ENCODE measurements around the gene ETV6. TPM values are rescaled to one million over a fixed set of nuclear protein-coding genes. Genes with fewer than 3 reads are reported as not detected.

Gene ETV6
- total and polyA plus RNA-seq, 2 of the 8 experiments (the other 6 are each of a cell fraction or from before 2014, with no cell fraction given) = 5.5 to 23.9 TPM

- H3K23ac ChIP-seq (ENCODE audit: insufficient read length) = no peak overlapping the region
- H2BK12ac ChIP-seq (ENCODE audit: low read depth, low read length) = no peak overlapping the region
- H4K91ac ChIP-seq (replicated peaks; ENCODE audit: insufficient read length, low read length) = no peak overlapping the region
- H3K23me2 ChIP-seq (ENCODE audit: low read depth, low read length) = peaks cover 2% of the 10 kb centered on the region; the same call in 1 of the 2 replicates
- no peak overlapping the region for H4K5ac ChIP-seq (ENCODE audit: insufficient read length, low read depth, low read length)
- no peaks in the 10 kb centered on the region for H3K27me3 ChIP-seq (replicated peaks in 1 of 4; ENCODE audit: control insufficient read depth in 3 of 4, extremely low read depth in 1 of 4, insufficient read depth in 3 of 4, low read length in 3 of 4)
- H3K79me1 ChIP-seq (ENCODE audit: low read depth, low read length) = no peaks in the 10 kb centered on the region
- no peak overlapping the region for H2BK120ac ChIP-seq (replicated peaks; ENCODE audit: low read depth, low read length)
- no peak overlapping the region for H2AFZ ChIP-seq (ENCODE audit: low read length)
- no peaks in the 10 kb centered on the region for H3K79me2 ChIP-seq (ENCODE audit: control insufficient read depth in 1 of 2, insufficient read depth in 2 of 2, low read length in 2 of 2)
- no peak overlapping the region for H3K27ac ChIP-seq (ENCODE audit: low read depth, low read length)
- no peak overlapping the region for H3K4me2 ChIP-seq (ENCODE audit: insufficient read depth in 1 of 2, low read depth in 2 of 2, low read length in 2 of 2)
- FAIRE-seq = no peak
- H3K4me3 ChIP-seq (ENCODE audit: extremely low read depth in 1 of 4, insufficient read depth in 2 of 4, low read depth in 3 of 4, low read length in 4 of 4) = no peak overlapping the region
- no peak overlapping the region for H2AK5ac ChIP-seq (ENCODE audit: low read depth, low read length)
- TF ChIP-seq HDAC6 (IDR thresholded peaks at IDR 0.05; ENCODE audit: low read depth, low read length) (no peak), CBX8 (IDR thresholded peaks at IDR 0.05; ENCODE audit: borderline replicate concordance, low read depth, low read length) (no peak), ASH2L (IDR thresholded peaks at IDR 0.05; ENCODE audit: low read length) (no peak), SP4 (IDR thresholded peaks at IDR 0.05; ENCODE audit: low read length) (no peak), KDM5A (IDR thresholded peaks at IDR 0.05; ENCODE audit: low read length) (no peak), CHD2 (IDR thresholded peaks at IDR 0.05; ENCODE audit: low read length) (no peak)
- H3K14ac ChIP-seq (ENCODE audit: insufficient read length) = no peak overlapping the region
- H2BK15ac ChIP-seq (ENCODE audit: low read length) = no peak overlapping the region
- ChIA-PET POLR2A (ENCODE audit: partially characterized antibody) (no interaction called here), CTCF (ENCODE audit: partially characterized antibody) (interaction anchor here (1.1 kb wide), 1 partner anchor 205 kb away, joined by 3 read pairs; no protein-coding TSS in a partner anchor)
- no peak overlapping the region for H2BK5ac ChIP-seq (ENCODE audit: low read depth, low read length)
- H3K18ac ChIP-seq (ENCODE audit: extremely low read depth, low read length) = no peak overlapping the region
- H3K4ac ChIP-seq (replicated peaks; ENCODE audit: insufficient read length, low read depth, low read length) = no peak overlapping the region
- H3K4me1 ChIP-seq (replicated peaks in 1 of 4; ENCODE audit: control insufficient read depth in 3 of 4, insufficient read depth in 4 of 4, low read length in 3 of 4) = peaks cover 2 to 13% (median 9%) of the 10 kb centered on the region in 4 experiments; a peak in 6 of 7 replicates
- no peak for DNase-seq (ENCODE audit: low read depth in 1 of 2, low spot score in 2 of 2)
- H3K36me3 ChIP-seq (ENCODE audit: control insufficient read depth in 2 of 4, insufficient read depth in 4 of 4, low read length in 3 of 4) = no peaks in the 10 kb centered on the region
- 91% methylated on average over 4 of the region's 4 CpGs; no CpG with 5 or more reads in 1 of the 2 experiments for WGBS, 2 experiments (ENCODE audit: extremely low coverage in 1 of 2, insufficient coverage in 1 of 2, insufficient read length in 1 of 2, insufficient replicate concordance in 2 of 2, low coverage in 1 of 2, low lambda C conversion rate in 2 of 2, missing lambda C conversion rate in 1 of 2)
- no peaks in the 10 kb centered on the region for H4K20me1 ChIP-seq (replicated peaks in 1 of 2; ENCODE audit: control insufficient read depth in 1 of 2, insufficient read depth in 2 of 2, low read length in 2 of 2)
- no peak overlapping the region for H2BK20ac ChIP-seq (ENCODE audit: low read length)
- H3K56ac ChIP-seq (replicated peaks; ENCODE audit: insufficient read length, low read depth, low read length) = no peak overlapping the region
- H3K9ac ChIP-seq (replicated peaks in 1 of 4; ENCODE audit: extremely low read depth in 1 of 4, low read depth in 3 of 4, low read length in 3 of 4) = no peak overlapping the region
- no peaks in the 10 kb centered on the region for H3K9me3 ChIP-seq (ENCODE audit: insufficient read depth in 2 of 2, low read depth in 1 of 2, low read length in 1 of 2)
- H4K8ac ChIP-seq (ENCODE audit: extremely low read depth, insufficient read depth, low read length) = no peak overlapping the region
Observed at GRCh38 chr12:11832093-11832492, 182.6 kb downstream of the ETV6 start.

All from H1 (cell line).